ENCODE measurements around the gene TATDN2. TPM values are rescaled to one million over a fixed set of nuclear protein-coding genes. Genes with fewer than 3 reads are reported as not detected.

Gene TATDN2
- total and polyA plus RNA-seq, 7 donors, result 9.6 to 22.7 (median 18.8) TPM

DNA sequence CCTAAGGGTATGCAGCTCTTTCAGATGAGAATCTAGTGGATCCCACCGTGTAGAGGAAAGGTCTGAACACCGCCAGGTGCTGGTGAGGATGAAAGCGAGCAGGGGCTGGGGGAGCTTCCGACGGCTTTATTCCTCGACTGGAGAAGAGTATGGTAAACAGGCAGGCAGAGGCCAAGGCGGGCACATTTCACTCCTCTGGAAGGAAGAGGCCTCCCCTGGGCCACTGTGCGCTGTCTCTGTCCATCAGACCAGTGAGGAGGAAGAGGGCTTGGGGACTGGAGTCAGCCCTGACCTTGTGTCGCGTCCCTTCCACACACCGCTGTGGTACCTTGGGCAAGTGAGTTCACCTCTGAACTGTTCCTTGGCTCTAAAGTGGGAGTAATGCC, 40.3 kb downstream of the TATDN2 start:
- no peaks in the 10 kb centered on the region for H3K4me1 ChIP-seq
- ATAC-seq (no peak), DNase-seq (no peak)
- H3K4me3 ChIP-seq, result no peak overlapping the region
- TF ChIP-seq, protein P1, sequence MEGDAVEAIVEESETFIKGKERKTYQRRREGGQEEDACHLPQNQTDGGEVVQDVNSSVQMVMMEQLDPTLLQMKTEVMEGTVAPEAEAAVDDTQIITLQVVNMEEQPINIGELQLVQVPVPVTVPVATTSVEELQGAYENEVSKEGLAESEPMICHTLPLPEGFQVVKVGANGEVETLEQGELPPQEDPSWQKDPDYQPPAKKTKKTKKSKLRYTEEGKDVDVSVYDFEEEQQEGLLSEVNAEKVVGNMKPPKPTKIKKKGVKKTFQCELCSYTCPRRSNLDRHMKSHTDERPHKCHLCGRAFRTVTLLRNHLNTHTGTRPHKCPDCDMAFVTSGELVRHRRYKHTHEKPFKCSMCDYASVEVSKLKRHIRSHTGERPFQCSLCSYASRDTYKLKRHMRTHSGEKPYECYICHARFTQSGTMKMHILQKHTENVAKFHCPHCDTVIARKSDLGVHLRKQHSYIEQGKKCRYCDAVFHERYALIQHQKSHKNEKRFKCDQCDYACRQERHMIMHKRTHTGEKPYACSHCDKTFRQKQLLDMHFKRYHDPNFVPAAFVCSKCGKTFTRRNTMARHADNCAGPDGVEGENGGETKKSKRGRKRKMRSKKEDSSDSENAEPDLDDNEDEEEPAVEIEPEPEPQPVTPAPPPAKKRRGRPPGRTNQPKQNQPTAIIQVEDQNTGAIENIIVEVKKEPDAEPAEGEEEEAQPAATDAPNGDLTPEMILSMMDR (IDR thresholded peaks at IDR 0.05), result no peak
- peaks cover 0 to 91% of the 10 kb centered on the region in 2 donors for H3K36me3 ChIP-seq (ENCODE audit: insufficient read depth in 1 of 2, low read depth in 1 of 2)
- no peaks in the 10 kb centered on the region for H3K27me3 ChIP-seq (ENCODE audit: insufficient read depth in 3 of 3, low read length in 2 of 3)
- H3K9me3 ChIP-seq, result no peaks in the 10 kb centered on the region
- intact Hi-C loops (cut with DNase I), result no loop called here
- 87 to 97% (median 93%) methylated on average over 10 to 11 of the region's 11 CpGs for WGBS, 3 donors
- H3K27ac ChIP-seq, result no peak overlapping the region

DNA sequence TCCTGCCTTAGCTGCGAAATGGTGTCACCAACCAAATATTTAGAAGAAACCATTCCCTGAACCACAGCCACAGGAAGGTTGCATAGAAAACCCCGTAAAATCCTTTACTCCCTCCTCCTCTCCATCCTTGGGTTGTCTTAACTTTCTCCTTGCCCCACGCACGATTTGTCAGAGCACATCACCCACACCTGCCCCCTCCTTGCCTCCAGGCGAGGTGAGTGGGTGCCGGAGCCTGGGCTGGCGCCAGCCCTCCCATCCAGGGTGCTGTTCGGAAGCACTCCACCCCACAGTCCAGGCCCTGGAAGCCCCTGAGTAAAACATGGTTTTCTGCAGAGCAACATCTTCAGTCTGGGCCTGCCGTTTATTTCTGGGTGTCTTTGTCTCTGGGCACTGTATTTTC, 40.8 kb downstream of the TATDN2 start:
- Histone ChIP-seq H3K27me3 (ENCODE audit: insufficient read depth in 3 of 3, low read length in 2 of 3) (no peaks in the 10 kb centered on the region), H3K4me1 (no peaks in the 10 kb centered on the region), H3K36me3 (ENCODE audit: insufficient read depth in 1 of 2, low read depth in 1 of 2) (peaks cover 0 to 91% of the 10 kb centered on the region in 2 donors), H3K4me3 (no peak overlapping the region), H3K27ac (no peak overlapping the region), H3K9me3 (no peaks in the 10 kb centered on the region)
- WGBS, 3 donors, result 86 to 89% (median 87%) methylated on average over 9 of the region's 9 CpGs
- intact Hi-C loops (cut with DNase I), result no loop called here
- TF ChIP-seq, protein P1 (IDR thresholded peaks at IDR 0.05), result no peak
- no peak for ATAC-seq
- no peak for DNase-seq

DNA sequence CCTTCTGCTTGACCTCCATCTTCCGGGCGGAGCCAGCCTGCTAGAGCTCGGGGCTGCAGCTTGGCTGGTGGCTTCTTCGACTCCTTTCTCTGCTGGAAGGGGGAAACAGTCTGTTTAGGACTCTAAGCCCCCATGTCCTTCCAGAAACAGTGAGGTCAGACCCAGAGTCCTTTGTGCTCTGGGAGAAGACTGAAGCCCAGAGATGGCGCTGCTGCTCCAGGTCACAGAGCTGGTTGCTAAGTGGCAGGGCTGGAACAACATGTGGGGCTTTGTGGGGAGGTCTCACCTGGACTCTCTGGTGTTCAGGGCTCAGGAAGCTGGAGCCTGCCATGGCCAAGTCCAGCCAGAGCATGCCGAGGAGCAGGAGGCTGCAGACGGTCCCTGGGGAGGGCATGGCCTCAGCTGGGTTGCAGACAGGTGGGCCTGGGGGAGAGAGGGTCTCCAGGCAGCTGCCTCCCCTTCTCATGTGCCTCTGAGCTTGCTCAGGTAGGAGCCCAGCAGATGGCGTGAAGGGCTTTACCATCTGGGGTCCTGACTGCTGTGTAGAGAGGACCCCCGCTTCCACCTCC, 41.6 kb downstream of the TATDN2 start:
- no peaks in the 10 kb centered on the region for H3K27me3 ChIP-seq (ENCODE audit: insufficient read depth in 3 of 3, low read length in 2 of 3)
- H3K4me3 ChIP-seq, result no peak overlapping the region
- WGBS, 3 donors, result 83 to 88% (median 86%) methylated on average over 9 of the region's 9 CpGs
- intact Hi-C loops (cut with DNase I), result no loop called here
- H3K27ac ChIP-seq, result no peak overlapping the region
- ATAC-seq, result no peak
- no peaks in the 10 kb centered on the region for H3K4me1 ChIP-seq
- TF ChIP-seq, protein P1 (IDR thresholded peaks at IDR 0.05), result no peak
- H3K9me3 ChIP-seq, result no peaks in the 10 kb centered on the region
- DNase-seq, result no peak
- peaks cover 0 to 92% of the 10 kb centered on the region in 2 donors for H3K36me3 ChIP-seq (ENCODE audit: insufficient read depth in 1 of 2, low read depth in 1 of 2)

DNA sequence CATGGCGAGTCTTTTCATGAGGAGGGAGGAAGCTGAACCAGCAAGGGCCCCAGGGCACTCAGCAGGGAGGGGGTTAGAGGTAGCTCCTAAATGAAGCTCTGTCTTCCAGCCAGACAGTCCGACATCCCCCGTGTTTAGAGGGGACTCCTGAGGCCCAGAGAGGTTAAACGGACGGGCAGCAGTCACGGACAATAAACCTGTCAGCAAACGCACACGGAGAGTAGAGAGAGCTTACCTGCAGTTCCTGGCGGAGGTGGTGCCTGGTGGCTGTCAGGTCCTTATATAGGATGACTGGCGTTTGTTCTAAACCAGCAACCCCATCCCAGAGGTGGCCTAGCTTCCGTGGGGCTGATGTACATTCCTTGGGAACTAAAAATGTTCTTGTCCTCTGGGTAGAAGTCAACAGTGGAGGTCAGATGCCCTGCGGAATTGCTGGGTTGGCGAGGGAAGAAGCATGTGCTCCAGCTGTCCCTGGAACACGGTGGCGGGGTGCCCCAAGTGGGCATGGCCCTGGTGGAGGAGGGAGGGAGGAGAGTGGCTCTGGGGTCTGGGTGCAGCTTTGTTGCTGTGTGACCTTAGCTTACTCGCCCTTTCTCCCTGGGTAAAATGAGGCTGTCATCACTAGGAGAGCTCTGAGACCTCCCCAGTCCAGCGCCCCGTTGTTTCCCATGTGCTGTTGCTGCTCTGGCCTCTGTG, 42.4 kb downstream of the TATDN2 start:
- no peak for DNase-seq
- intact Hi-C loops (cut with DNase I), result no loop called here
- Histone ChIP-seq H3K9me3 (no peaks in the 10 kb centered on the region), H3K4me3 (no peak overlapping the region), H3K27ac (no peak overlapping the region), H3K36me3 (ENCODE audit: insufficient read depth in 1 of 2, low read depth in 1 of 2) (peaks cover 0 to 91% of the 10 kb centered on the region in 2 donors), H3K27me3 (ENCODE audit: insufficient read depth in 3 of 3, low read length in 2 of 3) (no peaks in the 10 kb centered on the region), H3K4me1 (no peaks in the 10 kb centered on the region)
- no peak for ATAC-seq
- TF ChIP-seq, protein P1 (IDR thresholded peaks at IDR 0.05), result no peak
- 60 to 65% (median 62%) methylated on average over 17 to 18 of the region's 18 CpGs for WGBS, 3 donors

All from psoas muscle (tissue), 8 donors.